HG02938 (cell line): Measurements from ENCODE around the gene F13A1.
"Not testable (repeated sequence)": the region's sequence is repeated elsewhere in the genome, so short reads cannot be mapped to it uniquely, and the experiment has no call there.

Experiments
- ATAC-seq: cut with Tn5 transposase; IDR thresholded peaks from one replicate; pipeline ENCODE4 v1.9.1; 2021; ENCODE audit warnings: mild to moderate bottlenecking, moderate library complexity; ENCODE audit not compliant: unreplicated experiment

The F13A1 gene

DNA sequence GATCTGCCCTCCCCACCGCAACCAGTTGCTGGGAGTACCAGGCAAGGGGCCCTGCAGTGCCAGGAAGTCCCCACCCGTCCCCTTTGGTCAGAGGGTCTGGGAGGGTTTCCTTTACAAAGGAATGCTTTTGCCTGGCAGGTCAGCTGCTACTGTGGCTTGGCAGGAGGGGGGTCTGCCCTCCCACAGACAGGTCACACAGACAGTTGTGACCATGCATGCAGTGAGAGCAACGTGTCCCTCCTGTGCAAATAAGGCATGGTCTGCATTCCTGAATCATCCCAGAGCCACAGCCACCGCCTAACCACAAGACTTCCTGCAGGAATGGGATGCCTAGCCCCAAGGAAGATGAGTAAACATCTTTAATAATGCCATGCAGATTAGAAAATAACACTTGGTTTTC is 439 bp upstream of the F13A1 start:
- no peak for ATAC-seq

DNA sequence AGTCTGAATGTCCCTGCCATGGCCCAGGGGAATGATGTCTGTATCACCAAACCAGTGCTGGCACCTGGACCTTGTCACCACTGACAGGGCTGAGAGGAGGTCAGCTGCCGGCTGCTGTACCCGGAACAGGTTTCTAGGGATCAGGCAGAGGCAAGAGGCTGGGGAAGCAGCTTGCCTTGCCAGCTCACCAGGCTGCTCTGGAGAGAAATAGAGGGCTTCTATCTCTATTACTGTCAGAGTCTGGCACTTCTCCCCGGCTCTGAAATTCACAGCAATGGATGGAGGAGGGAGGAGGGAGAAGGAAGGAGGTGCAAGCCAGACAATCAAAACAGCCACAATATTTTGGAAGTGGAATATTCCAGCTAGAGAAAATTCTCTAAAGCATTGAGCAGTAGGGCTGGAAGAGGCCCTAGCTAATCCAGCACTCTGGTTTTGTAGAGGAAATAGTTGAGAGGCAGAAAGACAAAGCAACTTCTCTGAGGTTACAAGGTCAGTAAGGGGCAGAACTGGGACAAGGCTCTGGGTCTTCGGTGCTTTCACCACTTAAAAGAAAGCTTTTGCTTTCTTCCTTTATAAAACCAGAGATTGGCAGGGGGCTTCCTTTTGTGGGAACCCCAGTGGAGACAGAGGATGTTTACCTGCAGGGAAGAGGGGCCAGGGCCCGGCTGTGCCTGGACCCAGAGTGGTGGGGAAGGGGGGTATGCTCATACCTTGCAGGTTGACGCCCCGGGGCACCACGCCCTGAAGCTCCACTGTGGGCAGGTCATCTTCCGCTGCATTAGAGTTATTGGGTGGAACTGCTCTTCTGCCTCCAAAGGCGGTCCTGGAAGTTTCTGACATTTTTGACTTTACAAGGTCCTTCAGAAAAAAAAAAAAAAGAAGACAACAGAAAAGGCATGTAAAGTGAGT is 2.4 kb downstream of the F13A1 start:
- no peak for ATAC-seq

DNA sequence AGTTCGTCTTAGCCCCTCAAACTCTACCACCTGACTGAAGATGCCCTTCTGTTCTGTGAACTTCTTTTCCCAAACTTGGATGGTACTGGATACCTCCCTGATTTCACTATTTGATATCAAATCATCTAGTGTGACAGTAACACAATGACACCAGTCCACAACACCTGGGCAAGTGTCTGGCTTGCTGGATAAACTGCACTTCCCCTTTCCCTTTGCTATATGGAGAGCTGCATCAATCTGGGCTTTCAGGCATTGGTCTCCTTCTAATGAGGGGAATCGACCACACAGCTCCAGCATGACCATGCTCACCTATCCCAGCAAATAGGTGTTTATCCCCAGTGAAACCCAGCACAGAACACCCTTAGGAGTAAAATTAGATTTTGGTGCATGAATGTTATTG is 3.1 kb downstream of the F13A1 start:
- ATAC-seq: no peak

DNA sequence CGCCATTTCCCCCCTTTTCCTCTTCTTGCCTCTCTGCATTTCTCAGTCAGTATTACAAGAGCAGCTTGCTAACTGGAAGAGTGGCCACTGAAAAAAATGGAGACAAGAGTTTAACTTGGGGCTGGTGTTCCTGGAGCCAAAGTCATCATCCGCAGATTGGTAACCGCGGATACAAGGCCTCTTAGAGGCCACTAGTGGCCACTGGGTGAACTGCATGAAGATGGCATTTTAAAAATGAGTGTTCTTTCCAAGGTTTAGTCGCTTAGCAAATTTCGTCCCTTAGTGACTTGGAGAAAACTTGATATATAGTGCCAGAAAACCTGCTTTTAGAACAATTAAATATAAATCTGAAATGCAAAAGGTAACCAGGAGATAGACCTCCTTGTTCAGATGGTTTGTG is 4.8 kb downstream of the F13A1 start:
- no peak for ATAC-seq

DNA sequence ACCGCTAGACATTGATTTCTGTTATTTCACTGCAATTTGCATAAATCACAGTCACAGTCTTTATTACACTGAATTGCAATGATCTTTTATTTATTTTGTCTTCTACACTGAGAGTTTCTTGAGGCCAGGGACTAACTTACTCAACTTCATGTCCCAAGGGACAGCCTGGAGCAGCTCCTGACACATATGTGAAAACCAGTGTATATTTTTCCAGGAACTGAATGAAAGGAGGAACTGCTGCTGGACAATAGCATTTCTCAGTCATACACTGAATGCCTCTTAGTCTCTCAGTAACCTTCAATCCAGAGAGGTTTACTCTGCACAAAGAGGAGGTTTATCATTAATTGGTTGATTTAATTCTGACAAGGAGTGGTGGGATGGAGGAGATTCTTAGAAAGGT is 5.9 kb downstream of the F13A1 start:
- ATAC-seq: no peak

DNA sequence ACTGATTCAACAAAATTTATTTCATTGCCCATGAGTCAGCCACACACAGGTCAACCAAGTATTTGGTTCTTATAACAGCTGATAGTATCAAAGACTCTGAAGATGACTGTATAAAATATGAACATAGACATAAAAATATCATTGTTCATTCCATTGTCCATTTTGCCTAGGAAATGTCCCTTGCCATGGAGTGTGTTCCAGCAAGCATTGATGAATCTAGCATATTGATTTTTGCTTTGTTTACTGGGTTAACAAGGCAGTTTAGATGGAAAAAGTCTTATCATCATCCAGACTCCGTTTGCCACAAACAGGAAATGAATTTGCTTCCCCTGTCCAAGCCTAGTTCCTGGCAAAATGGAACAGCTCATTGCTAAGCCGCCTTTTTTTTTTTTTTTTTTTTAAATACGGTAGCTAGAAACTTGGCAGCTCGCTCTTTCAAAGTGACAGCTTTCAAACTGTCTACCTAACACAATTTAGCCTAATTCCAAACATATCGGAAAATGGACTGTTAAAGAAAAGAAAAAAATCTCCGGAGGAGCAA is 7.5 kb downstream of the F13A1 start:
- ATAC-seq: no peak

DNA sequence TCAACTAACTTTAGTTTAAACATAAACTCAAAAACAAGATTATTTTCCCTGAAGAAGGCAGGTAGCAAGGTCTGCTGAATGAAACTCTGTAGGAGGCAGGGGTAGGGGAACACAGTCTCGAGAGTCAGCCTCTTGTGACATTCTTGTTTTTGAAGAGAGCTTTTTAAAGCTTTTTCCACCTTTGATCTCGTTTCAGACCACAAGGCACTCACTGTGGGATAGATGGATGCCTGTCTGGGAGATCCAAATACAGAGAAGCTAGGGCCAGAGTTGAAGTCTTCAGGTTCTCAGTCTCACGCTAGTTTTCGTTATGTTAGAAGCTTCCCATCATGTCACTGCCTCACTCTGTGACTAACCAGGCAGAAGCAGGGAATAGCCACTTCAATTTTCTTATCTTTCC is 14.9 kb downstream of the F13A1 start:
- no peak for ATAC-seq

DNA sequence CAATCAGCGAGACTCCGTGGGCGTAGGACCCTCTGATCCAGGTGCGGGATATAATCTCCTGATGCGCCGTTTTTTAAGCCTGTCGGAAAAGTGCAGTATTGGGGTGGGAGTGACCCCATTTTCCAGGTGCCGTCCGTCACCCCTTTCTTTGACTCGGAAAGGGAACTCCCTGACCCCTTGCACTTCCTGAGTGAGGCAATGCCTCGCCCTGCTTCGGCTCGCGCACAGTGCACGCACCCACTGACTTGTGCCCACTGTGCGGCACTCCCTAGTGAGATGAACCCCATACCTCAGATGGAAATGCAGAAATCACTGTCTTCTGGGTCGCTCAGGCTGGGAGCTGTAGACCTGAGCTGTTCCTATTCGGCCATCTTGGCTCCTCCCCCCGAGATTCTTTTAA is 20.1 kb downstream of the F13A1 start:
- not testable (repeated sequence) for ATAC-seq

DNA sequence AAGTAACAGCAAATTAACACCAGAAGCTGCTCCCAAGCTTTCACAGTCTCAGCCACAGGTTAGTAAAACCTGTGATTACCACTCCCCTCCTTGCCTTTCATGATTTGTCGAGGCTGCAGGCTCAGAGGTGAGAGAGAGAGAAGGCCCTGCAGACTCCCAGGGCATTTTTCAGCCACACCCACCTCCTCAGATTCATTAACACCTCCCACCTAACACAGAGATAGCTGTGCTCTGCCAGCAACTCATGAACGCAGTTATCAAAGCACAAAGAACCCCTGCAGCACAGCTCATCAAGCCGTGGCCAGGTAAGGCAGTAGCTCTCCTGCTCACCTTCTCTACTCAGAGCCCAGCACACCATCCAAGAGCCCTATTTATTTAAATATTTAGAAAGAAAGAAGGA is 27.1 kb downstream of the F13A1 start:
- ATAC-seq: no peak

DNA sequence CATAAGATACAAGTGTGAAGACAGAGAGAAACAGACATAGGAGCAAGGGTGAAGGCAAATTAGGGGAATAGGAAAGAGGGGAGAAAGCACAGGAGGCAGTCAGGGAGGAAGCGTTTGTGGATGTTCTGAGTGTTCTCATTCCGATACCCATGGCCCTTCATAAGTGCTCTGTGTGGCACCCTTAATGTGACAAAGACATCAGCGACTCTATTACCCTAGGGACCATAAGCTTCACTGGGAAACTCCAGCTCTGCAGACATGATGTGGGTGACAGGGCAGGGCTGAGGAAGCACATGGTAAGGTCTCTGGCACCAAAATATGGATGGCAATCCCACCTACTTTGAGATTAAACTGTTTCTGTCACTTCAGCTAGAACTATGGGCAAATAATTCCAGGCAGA is 33.0 kb downstream of the F13A1 start:
- no peak for ATAC-seq

DNA sequence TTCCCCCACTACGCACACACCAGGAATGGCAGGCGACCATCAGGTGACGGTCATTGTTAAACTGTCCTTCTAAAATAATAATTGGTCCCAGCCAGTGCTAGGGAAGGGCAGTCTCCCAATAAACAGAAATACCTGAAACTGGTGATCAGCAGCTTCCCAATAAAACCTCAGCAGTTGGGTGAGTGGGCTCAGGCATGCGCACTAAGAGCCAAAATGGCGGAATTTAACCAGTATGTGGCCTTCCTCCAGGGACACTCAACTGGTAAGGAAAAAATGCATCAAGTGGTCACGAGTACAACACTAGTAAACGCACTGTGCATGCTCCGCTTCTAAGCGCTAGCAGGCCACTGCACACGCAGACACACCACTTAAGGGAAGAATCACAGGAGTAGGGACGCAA is 34.8 kb downstream of the F13A1 start:
- ATAC-seq: no peak

DNA sequence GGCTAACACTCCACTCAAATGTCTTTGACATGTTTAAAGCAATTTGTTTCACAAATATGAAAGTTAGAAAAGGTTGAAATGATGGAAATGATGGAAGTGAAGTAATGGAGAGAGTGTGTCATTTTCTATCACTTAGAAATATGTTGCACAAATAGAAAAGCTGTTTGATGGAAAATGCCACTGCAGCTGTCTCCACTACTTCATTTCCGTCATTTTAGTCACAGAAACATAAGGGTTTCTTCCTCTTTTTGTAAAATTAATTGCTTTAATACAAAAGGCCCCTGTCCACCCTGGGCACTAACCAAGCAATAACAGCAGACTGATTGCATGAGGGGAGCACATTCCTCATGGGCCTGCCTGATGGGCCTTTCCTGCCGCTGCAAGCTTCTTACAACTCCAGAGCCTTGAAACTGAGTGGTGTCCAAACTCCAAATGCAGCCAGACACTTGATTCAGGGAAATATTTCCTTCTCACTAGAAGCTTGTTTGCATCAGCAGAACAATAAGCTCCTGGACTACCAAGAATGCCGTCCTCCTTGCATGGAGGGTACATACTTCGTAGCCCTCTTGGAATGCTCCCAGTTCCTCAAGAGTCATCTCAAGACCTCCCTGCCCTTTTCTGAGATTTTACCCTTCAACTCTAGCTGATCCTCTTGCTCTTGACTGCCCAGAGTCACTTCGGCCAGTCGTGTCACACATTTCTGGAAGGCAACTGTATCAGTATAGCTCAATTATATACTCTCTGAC is 36.1 kb downstream of the F13A1 start:
- ATAC-seq: no peak

DNA sequence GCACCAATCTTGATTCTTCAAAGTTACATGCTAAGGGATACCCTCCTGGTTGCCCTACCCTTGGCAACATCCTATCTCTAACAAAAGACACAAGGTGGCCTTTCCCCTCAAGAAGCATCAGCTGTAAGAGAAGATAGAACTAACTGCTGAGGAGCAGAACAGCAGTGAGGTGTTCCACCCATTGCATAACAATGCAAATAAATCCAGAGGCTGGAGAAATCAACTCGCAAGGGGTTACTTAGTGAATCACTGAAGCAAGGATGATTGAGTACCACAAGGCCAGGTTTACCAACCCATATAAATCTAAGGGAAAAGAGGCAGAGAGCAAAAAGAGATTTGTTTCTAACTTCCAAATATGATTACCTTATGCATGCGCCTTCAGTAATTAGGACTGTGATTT is 36.7 kb downstream of the F13A1 start:
- no peak for ATAC-seq

DNA sequence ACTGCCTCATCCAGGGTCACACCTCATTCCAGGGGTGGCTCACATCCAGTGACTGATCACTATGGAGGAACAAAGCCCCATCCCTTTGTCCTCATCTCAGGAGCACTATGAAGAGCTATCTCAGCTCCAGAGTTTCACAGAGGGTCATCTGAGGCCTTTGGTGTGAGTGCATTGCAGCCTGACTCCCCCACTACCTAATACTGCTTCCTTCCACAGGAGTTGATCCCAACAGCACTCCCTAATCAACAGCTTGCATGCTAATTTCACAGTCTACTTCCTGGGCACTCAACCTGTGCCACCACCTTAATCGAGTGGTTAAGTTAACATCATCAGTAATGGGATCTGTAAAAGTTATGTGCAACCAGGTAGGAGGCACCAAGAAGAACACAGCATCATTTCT is 37.7 kb downstream of the F13A1 start:
- no peak for ATAC-seq

DNA sequence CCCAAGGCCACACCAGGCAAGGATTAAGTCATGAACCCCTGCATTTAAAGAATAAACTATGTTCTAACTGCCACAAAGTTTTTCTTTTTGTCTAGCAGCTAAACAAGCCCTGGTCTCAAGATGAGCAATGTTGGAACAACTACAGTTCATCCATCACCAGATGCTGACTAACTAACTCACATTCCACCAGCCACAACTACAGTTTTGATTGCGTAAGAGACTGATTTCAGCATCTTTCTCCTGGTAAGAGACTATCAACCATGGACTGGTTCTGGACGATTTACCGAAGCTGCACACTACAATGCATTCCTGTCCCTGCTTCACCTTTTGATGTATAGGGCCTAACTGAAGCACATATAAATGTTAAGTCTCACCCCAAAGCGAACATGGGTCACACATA is 43.0 kb downstream of the F13A1 start:
- ATAC-seq: no peak

DNA sequence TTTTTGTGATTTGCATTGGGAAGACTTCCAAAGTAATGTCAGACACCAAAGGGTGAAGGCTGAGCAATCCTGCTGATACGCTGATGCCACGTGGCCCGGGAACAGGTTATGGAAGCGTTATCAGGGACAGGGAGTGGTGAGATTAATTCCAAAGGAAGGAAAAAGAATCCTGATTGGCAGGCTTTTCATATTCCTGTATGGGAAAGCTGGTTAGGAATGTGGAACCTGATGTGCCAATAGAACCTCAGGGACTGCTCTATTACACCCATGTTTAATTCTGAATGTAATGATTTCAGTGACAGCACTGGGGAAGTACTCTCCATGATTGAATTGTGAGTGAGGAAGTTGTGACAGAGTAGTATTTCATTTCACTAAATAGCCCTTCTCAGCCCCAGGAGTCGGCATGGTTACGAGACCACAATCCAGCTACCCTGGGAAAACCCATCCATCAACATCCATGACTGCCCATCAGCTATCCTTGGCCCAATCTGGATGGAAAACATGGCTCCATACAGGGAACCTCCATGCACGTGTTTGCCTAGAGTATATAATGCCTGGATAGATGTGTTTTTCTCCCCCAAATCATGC is 49.4 kb downstream of the F13A1 start:
- ATAC-seq: no peak

DNA sequence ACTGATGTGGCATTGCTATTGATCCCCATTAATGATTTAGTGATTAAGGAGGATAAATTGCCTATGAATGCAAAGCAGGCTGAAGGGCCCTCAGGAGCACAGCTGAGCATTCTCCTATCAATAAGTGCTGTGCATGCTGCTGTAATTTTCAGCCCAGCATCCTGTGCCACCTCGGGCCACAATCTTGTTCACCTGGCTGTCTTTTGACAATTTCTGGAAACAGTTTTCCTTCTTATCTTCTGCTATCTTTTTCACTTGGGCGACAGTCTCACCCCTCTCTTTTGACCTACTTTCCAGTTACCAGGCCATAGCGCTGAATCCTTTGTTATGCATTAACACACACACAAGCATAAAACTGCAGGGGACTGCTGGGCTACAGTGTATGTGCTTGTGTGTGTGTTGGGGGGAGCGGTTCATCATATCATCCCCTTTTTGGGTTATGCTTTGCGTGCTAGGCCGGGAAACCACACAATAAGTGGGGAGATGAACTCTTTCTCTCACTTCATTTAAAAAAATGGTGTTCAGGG is 60.2 kb downstream of the F13A1 start:
- no peak for ATAC-seq

DNA sequence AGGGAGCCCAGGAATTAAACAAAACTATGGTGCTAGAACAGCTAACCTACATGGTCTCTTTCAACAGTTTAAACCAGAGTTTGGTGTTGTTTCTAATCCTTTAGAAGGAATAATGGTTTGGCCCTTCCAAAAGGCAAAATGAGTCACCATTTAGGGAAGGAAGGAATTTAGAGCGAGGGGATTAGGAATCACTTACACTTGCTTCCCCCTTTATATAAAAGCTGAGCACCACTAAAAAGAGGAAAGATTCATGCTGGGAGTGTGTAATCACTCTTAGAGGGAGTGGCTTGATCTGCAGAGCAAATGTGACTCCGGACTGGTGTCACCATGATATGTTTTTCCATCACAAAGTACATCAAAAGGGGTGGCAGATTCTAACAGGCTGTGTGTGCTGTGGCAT is 63.6 kb downstream of the F13A1 start:
- no peak for ATAC-seq

DNA sequence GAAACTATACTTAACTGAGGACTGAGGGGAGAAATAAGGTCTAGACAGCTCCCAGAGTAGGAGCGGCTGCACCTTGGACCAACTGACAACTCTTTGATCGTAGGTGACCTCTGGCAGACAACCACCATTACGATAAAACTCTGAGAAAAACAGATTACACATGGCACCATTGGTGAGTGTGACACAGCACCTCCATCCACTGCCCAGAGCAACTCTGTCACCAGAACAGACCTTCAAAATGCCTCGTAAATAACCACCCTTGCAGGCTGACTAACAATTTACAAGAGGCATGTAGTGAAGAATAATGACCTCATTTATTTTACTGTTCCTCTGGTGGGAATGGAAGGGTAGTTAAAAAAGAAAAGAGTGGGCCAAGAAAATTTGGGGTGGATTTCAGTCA is 64.2 kb downstream of the F13A1 start:
- ATAC-seq: no peak

DNA sequence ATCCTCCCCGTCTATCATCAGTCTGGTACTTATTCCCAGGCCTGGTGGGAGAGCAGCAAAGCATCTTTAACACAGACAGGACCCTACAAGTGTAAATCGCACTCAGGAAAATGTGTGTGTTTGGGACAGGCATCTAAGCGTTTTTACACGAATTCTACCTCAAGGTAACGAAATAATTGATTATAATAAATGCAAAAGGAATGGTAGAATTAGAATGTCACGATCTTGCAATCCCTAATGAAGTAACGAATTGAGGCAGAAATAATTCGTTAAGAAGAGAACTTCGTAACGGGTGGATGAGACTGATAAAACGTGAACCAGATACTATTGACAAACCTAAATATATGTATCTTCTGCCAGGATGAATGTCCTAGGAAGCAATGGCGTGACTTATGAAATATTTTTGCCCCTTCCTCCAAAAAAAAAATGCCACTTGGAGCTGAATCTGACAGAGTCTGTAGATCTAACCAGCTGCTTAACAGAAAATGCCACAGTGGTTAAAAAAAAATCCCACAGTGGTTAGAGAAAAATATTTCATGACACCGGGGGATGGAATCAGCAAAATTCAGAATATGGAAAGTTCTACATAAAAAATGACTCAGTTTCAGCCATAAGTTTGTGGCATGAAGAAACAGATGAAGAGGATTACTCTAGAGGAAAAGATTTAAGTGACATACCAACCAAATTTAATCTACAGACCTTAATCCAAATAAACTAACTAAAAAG is 68.7 kb downstream of the F13A1 start:
- no peak for ATAC-seq

DNA sequence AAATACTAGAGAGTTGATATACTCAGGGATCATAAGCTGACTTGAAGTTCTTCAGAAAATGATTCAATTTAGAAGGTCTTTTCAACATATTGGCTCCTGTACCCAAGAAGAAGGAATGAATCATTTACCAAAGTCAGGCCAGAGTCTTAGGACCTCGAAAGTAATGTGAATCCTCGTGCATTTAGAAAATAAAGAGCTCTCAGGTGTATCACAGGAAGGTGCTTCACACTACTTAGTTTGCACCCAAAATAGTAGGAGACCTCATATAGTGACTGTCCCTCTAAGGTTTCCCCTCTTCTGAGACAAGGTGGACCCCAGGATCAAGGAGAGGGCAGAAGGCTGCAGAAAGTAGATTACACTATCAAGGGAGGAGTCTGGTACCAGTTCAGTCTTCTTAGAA is 71.8 kb downstream of the F13A1 start:
- no peak for ATAC-seq
